ENCODE measurements around the gene DPH2. TPM values are rescaled to one million over a fixed set of nuclear protein-coding genes. Genes with fewer than 3 reads are reported as not detected.

The DPH2 gene
- total and polyA plus RNA-seq, 2 of the 8 experiments (the other 6 are each of a cell fraction or from before 2014, with no cell fraction given): 64.9 to 92.1 TPM

DNA sequence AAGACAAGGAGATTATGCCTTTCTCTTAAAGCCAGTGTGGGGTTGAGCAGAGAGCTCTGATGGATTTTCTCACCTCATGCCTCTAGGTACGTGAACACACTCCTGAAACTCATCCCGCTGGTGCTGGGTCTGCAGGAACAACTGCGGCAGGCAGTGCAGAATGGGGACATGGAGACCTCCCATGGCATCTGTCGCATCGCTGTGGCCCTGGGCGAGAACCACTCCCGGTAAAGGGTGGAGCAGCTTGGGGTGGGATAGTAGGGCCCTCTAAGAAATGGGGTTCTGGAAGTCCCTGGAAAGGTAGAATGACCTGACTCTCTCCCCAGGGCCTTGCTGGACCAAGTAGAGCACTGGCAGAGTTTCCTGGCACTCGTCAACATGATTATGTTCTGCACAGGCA, 13.6 kb upstream of the DPH2 start:
- H2BK20ac ChIP-seq (ENCODE audit: low read length): no peak overlapping the region
- DNase-seq (ENCODE audit: low read depth in 1 of 2, low spot score in 2 of 2) (no peak), FAIRE-seq (no peak)
- no peak overlapping the region for H3K4me3 ChIP-seq (ENCODE audit: extremely low read depth in 1 of 4, insufficient read depth in 2 of 4, low read depth in 3 of 4, low read length in 4 of 4)
- no peak overlapping the region for H3K18ac ChIP-seq (ENCODE audit: extremely low read depth, low read length)
- WGBS, 2 experiments (ENCODE audit: extremely low coverage in 1 of 2, insufficient coverage in 1 of 2, insufficient read length in 1 of 2, insufficient replicate concordance in 2 of 2, low coverage in 1 of 2, low lambda C conversion rate in 2 of 2, missing lambda C conversion rate in 1 of 2): 91% methylated on average over 8 of the region's 8 CpGs; no CpG with 5 or more reads in 1 of the 2 experiments
- H3K14ac ChIP-seq (ENCODE audit: insufficient read length): no peak overlapping the region
- H3K27me3 ChIP-seq (replicated peaks in 1 of 4; ENCODE audit: control insufficient read depth in 3 of 4, extremely low read depth in 1 of 4, insufficient read depth in 3 of 4, low read length in 3 of 4): no peaks in the 10 kb centered on the region
- no peak overlapping the region for H2BK12ac ChIP-seq (ENCODE audit: low read depth, low read length)
- H4K20me1 ChIP-seq (replicated peaks in 1 of 2; ENCODE audit: control insufficient read depth in 1 of 2, insufficient read depth in 2 of 2, low read length in 2 of 2): peaks cover 0 to 6% of the 10 kb centered on the region in 2 experiments
- no peak overlapping the region for H2AFZ ChIP-seq (ENCODE audit: low read length)
- no peak overlapping the region for H3K4ac ChIP-seq (replicated peaks; ENCODE audit: insufficient read length, low read depth, low read length)
- H2AK5ac ChIP-seq (ENCODE audit: low read depth, low read length): no peak overlapping the region
- H3K36me3 ChIP-seq (ENCODE audit: control insufficient read depth in 2 of 4, insufficient read depth in 4 of 4, low read length in 3 of 4): peaks cover 3 to 14% (median 6%) of the 10 kb centered on the region in 4 experiments; a peak in 4 of 8 replicates
- peaks cover 0 to 5% (median 4%) of the 10 kb centered on the region in 4 experiments; a peak in 3 of 7 replicates for H3K4me1 ChIP-seq (replicated peaks in 1 of 4; ENCODE audit: control insufficient read depth in 3 of 4, insufficient read depth in 4 of 4, low read length in 3 of 4)
- peaks cover 3% of the 10 kb centered on the region for H3K79me1 ChIP-seq (ENCODE audit: low read depth, low read length)
- H3K27ac ChIP-seq (ENCODE audit: low read depth, low read length): no peak overlapping the region
- no peak overlapping the region for H2BK5ac ChIP-seq (ENCODE audit: low read depth, low read length)
- H3K79me2 ChIP-seq (ENCODE audit: control insufficient read depth in 1 of 2, insufficient read depth in 2 of 2, low read length in 2 of 2): 0 out of 4 replicates have a peak, but pooled peaks cover 0 to 4% of the 10 kb centered on the region in 2 experiments
- H3K9me3 ChIP-seq (ENCODE audit: insufficient read depth in 2 of 2, low read depth in 1 of 2, low read length in 1 of 2): no peaks in the 10 kb centered on the region
- H3K9ac ChIP-seq (replicated peaks in 1 of 4; ENCODE audit: extremely low read depth in 1 of 4, low read depth in 3 of 4, low read length in 3 of 4): no peak overlapping the region
- no peak for TF ChIP-seq BRCA1 (IDR thresholded peaks at IDR 0.05; ENCODE audit: low read depth, low read length)
- no peak for TF ChIP-seq NANOG (IDR thresholded peaks at IDR 0.05; ENCODE audit: insufficient read depth, low read depth, low read length, poor library complexity, severe bottlenecking)
- no peak for TF ChIP-seq CHD2 (IDR thresholded peaks at IDR 0.05; ENCODE audit: low read length)
- POLR2A ChIA-PET (ENCODE audit: partially characterized antibody): interaction anchor here (1.0 to 2.0 kb wide), 4 partner anchors 10 to 190 kb away, joined by 5 to 7 read pairs (median 6); partner anchors contain the start of genes ATP6V0B and IPO13
- H3K23ac ChIP-seq (ENCODE audit: insufficient read length): no peak overlapping the region
- no peak overlapping the region for H2BK120ac ChIP-seq (replicated peaks; ENCODE audit: low read depth, low read length)
- H3K56ac ChIP-seq (replicated peaks; ENCODE audit: insufficient read length, low read depth, low read length): no peak overlapping the region
- H3K4me2 ChIP-seq (ENCODE audit: insufficient read depth in 1 of 2, low read depth in 2 of 2, low read length in 2 of 2): no peak overlapping the region
- no peaks in the 10 kb centered on the region for H3K23me2 ChIP-seq (ENCODE audit: low read depth, low read length)
- no peak overlapping the region for H2BK15ac ChIP-seq (ENCODE audit: low read length)
- H4K8ac ChIP-seq (ENCODE audit: extremely low read depth, insufficient read depth, low read length): no peak overlapping the region
- no peak overlapping the region for H4K91ac ChIP-seq (replicated peaks; ENCODE audit: insufficient read length, low read length)
- H4K5ac ChIP-seq (ENCODE audit: insufficient read length, low read depth, low read length): no peak overlapping the region
- CTCF ChIA-PET (ENCODE audit: partially characterized antibody): interaction anchor here (0.8 to 4.6 kb wide), 7 partner anchors 8 to 192 kb away, joined by 3 to 25 read pairs (median 4); partner anchors contain the start of genes ARTN and ATP6V0B

Data from H1 (cell line).